ENCODE results near the gene VPS35.

DNA sequence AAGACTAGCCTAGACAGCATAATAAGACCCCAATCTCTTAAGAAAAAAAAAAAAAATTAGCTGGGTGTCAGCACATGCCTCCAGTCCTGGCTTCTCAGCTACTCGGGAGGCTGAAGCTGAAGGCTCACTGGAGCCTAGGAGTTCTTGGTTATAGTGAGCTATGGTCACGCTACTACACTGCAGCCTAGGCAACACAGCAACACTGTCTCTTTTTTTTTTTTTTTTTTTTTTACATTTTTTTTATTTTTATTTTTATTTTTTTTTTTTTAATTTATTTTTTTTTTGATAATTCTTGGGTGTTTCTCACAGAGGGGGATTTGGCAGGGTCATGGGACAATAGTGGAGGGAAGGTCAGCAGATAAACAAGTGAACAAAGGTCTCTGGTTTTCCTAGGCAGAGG is 4.6 kb upstream of the VPS35 start:
- TF ChIP-seq, protein P1, sequence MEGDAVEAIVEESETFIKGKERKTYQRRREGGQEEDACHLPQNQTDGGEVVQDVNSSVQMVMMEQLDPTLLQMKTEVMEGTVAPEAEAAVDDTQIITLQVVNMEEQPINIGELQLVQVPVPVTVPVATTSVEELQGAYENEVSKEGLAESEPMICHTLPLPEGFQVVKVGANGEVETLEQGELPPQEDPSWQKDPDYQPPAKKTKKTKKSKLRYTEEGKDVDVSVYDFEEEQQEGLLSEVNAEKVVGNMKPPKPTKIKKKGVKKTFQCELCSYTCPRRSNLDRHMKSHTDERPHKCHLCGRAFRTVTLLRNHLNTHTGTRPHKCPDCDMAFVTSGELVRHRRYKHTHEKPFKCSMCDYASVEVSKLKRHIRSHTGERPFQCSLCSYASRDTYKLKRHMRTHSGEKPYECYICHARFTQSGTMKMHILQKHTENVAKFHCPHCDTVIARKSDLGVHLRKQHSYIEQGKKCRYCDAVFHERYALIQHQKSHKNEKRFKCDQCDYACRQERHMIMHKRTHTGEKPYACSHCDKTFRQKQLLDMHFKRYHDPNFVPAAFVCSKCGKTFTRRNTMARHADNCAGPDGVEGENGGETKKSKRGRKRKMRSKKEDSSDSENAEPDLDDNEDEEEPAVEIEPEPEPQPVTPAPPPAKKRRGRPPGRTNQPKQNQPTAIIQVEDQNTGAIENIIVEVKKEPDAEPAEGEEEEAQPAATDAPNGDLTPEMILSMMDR (IDR thresholded peaks at IDR 0.05) = no peak
- TF ChIP-seq EP300 (IDR thresholded peaks at IDR 0.05) = no peak

Measured in upper lobe of left lung (tissue), 4 donors.